HG03097 (cell line): Measurements from ENCODE around the gene TIMELESS.
A peak's percentile ranks its signal among the peaks of the same experiment; 100 is the strongest.
"Not testable (repeated sequence)": the region's sequence is repeated elsewhere in the genome, so short reads cannot be mapped to it uniquely, and the experiment has no call there.

Source experiments
- ATAC-seq: cut with Tn5 transposase; IDR thresholded peaks from one replicate; pipeline ENCODE4 v1.9.1; 2021; ENCODE audit not compliant: unreplicated experiment, low FRiP score

TIMELESS gene, protein sequence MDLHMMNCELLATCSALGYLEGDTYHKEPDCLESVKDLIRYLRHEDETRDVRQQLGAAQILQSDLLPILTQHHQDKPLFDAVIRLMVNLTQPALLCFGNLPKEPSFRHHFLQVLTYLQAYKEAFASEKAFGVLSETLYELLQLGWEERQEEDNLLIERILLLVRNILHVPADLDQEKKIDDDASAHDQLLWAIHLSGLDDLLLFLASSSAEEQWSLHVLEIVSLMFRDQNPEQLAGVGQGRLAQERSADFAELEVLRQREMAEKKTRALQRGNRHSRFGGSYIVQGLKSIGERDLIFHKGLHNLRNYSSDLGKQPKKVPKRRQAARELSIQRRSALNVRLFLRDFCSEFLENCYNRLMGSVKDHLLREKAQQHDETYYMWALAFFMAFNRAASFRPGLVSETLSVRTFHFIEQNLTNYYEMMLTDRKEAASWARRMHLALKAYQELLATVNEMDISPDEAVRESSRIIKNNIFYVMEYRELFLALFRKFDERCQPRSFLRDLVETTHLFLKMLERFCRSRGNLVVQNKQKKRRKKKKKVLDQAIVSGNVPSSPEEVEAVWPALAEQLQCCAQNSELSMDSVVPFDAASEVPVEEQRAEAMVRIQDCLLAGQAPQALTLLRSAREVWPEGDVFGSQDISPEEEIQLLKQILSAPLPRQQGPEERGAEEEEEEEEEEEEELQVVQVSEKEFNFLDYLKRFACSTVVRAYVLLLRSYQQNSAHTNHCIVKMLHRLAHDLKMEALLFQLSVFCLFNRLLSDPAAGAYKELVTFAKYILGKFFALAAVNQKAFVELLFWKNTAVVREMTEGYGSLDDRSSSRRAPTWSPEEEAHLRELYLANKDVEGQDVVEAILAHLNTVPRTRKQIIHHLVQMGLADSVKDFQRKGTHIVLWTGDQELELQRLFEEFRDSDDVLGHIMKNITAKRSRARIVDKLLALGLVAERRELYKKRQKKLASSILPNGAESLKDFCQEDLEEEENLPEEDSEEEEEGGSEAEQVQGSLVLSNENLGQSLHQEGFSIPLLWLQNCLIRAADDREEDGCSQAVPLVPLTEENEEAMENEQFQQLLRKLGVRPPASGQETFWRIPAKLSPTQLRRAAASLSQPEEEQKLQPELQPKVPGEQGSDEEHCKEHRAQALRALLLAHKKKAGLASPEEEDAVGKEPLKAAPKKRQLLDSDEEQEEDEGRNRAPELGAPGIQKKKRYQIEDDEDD

DNA sequence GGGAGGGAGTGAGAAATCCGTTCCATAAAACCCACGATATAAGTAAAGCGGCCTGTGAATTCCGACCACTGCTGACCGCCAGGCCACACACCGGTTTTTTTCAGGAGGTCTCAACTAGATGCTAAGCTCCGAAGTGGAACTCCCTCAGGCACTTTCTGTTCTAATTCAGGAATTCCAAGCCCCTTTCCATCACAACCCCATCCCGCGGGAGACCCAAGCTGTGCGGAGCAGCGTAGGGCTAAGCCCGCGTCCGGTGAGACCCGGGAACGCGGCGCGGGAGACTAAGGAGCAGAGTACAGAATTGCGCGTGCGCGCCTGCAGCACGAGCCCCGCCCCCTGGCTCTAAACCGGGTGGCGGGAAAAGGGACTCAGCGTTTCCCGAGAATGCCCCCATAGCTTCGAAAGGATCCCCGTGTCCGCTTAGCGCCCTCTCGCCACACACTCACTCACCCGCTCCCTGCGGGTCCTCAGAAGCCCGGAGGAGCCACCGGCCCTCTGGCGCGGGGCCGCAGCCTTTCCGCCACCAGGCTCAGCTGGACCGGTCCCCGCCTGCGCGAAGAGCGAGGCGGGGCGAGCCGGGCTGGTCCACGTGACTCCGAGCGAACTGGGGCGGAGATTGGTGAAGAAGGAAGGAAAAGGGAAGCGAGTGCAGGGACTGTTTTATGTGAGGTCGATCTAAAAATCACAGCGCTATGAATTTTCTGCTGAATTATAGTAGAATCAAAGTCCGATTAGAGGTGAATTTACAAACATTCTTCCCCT is at the start of gene TIMELESS:
TIMELESS (minus strand) TSS at position 567 of the 762 bp plus-strand sequence. CDS start 15,256 bp downstream, outside the sequence.
- ATAC-seq, result peak; percentile 93

DNA sequence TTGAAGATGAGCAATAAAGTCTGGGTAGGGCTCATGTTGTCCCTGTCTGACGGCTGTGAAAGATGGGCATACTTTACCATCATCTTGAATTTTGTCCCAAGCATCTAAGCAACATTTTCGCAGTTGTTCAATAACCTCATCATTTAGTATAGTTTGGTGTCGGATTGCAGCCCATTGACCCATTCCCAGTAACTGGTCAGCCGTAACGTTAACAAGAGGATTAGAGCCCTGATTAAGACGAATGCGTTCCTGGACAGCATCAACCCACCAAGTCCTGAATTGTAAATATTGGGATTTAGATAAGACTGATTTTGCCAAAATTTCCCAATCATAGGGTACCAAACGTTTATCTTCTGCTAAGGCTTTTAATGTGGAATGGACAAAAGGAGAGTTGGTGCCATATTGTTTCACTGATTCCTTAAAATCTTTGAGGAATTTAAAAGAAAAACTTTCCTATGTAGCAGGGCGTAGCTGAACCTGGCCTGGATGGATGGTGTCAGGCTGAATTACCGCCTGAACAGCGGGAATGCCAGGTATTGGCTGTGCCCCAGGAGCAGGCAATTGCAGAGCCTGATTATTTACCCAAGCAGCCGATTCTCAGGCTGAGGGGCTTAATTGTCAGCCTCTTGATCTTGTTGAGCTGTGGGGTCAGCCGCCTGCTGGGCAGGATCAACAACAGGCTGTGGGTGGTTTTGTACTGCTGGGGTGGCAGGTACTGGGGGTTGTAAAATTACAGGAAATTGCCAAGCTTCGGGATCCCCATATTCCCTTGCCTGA is 49.1 kb upstream of the TIMELESS start:
- not testable (repeated sequence) for ATAC-seq

DNA sequence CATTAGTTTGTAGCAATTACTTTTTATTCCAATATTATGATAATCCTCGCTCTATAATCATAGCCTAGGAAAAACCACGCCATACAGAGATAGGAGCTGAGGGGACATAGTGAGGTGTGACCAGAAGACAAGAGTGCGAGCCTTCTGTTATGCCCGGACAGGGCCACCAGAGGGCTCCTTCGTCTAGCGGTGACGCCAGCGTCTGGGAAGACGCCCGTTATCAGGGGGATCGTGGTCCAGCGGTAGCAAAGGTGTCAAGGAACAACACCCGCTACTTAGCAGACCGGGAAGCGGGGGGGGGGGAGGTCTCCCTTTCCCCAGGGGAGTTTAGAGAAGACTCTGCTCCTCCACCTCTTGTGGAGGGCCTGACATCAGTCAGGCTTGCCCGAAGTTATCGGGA is 47.5 kb upstream of the TIMELESS start:
- not testable (repeated sequence) for ATAC-seq

DNA sequence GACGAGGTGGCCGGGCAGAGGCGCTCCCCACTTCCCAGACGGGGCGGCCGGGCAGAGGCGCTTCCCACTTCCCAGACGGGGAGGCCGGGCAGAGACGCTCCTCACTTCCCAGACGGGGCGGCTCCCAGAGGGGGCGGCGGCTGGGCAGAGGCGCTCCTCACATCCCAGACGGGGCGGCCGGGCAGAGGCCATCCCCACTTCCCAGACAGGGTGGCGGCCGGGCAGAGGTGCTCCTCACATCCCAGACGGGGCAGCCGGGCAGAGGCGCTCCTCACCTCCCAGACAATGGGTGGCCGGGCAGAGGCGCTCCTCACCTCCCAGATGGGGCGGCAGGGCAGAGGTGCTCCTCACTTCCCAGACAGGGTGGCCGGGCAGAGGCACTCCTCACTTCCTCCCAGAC is 45.3 kb upstream of the TIMELESS start:
- ATAC-seq, result not testable (repeated sequence)

DNA sequence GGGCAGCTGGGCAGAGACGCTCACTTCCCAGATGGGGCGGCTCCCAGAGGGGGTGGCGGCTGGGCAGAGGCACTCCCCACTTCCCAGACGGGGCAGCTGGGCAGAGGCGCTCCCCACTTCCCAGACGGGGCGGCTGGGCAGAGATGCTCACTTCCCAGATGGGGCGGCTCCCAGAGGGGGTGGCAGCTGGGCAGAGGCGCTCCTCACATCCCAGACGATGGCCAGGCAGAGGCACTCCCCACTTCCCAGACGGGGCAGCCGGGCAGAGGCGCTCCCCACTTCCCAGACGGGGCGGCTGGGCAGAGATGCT is 44.8 kb upstream of the TIMELESS start:
- not testable (repeated sequence) for ATAC-seq

DNA sequence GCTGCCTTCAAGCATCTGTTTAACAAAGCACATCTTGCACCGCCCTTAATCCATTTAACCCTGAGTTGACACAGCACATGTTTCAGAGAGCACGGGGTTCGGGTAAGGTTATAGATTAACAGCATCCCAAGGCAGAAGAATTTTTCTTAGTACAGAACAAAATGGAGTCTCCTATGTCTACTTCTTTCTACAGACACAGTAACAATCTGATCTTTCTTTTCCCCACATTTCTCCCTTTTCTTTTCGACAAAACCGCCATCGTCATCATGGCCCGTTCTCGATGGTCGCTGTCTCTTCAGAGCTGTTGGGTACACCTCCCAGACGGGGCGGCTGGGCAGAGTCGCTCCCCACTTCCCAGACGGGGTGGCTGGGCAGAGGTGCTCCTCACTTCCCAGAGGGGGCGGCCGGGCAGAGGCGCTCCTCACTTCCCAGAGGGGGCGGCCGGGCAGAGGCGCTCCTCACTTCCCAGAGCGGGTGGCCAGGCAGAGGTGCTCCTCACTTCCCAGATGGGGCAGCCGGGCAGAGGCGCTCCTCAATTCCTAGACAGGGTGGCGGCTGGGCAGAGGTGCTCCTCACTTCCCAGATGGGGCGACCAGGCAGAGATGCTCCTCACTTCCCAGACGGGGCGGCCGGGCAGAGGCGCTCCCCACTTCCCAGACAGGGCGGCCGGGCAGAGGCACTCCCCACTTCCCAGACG is 44.3 kb upstream of the TIMELESS start:
- not testable (repeated sequence) for ATAC-seq

DNA sequence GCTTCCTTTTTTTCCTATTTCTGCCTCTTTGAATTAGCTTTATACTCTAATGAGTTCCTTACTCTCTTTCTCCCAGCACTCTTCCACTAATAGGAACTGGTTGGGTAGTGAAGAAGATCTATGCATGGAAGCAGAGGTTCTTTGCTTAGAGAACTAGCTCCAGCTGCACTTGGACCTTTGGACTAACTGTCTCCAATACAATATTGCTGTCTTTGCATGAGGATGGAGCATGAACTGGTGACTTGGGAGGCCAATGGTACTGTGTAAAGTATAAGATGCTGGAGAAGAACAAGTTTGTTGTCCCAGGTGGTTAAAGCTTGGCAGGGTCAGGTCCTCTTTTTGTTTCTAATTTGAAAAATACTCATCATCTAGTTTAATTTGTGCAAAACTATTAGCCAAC is 41.1 kb upstream of the TIMELESS start:
- ATAC-seq, result no peak

DNA sequence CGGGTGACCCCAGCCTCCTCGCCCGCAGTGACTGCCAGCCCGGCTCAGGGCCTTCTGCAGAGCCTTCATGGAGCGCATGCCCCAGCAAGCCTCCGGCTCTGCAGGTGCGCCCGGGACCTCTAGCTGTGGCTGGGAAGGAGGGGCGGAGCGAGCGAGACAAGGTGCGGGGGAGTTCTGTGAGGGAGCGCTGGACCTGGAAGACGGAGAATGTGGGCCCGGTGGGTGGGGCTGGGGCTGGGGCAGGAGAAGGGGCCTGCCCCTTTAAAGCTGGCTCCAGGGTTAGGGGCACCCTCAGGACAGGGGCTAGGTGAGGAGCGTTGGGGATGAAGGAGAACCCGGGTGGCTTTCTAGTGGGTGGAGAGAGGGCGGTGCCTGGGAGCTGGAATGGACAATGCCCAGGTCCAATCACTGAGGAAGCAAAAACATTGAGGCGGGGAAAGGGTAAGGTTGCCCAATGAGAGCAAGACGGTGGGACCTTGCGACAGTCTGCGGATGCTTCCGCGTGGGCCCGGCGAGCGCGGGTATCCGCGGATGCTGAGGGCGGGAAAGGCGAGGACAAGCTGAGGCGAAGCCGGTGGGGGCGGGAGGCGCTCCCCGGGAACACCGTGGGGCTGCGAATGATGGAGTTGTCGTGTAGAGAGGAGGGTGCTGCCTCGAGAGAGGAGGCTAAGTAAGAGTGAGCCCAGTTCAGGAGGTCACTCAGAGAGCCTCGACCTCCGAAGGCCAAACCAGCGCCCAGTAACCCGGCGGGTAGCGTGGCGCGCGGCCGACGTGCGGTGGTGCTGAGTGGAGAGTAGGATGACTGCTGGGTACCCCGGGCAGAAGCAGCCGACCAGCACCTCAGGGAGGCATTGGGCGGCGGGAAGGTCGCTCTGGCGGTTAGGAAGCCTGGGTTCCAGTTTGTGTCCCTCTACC is 39.1 kb upstream of the TIMELESS start, which contains the start of gene GLS2:
GLS2 (minus strand) TSS at position 121 of the 915 bp plus-strand sequence; CDS start at position 78, 43 bp downstream.
- peak; percentile 70 for ATAC-seq

DNA sequence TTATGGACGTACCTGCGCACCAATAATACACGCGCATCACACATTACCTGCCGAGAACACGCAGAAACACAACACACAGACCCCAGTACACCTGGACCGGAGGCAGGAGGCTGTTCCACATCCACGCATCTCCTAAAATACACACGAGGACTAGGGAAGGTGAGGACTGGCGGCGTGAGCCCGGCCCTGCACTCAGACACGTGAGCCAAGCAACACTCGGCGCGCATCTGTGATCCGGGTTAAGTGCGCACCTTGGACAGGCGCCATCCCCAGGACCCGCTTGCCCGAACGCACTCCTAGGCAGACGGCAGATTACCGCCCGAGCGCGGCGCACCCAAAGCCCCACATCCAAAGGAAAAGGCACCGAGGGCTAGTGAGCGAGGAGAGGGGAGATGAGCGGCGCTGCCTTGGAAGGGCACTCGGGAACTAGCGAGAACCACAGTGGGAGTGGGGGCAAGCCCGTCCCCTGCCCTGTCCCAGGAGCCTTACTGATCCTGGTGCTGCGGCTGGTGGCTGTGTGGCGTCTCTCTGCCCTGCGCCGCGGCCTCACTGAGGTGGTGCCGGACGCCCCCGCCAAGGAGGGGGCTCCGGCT is 38.3 kb upstream of the TIMELESS start:
- no peak for ATAC-seq

DNA sequence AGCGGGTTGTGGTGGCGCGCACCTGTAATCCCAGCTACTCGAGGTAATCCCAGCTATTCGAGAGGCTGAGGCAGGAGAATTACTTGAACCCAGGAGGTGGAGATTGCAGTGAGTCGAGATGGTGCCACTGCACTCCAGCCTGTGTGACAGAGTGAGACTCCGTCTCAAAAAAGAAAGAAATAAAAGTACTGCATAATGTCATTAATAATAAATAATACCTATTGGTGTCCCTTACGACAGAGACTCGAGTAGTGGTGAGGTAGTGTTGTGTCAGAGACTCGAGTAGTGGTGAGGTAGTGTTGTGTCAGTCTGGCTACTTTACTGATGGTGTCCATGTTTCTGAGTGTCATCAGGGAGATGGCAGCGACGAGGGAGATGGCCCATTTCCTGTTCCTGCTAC is 37.5 kb upstream of the TIMELESS start:
- no peak for ATAC-seq

DNA sequence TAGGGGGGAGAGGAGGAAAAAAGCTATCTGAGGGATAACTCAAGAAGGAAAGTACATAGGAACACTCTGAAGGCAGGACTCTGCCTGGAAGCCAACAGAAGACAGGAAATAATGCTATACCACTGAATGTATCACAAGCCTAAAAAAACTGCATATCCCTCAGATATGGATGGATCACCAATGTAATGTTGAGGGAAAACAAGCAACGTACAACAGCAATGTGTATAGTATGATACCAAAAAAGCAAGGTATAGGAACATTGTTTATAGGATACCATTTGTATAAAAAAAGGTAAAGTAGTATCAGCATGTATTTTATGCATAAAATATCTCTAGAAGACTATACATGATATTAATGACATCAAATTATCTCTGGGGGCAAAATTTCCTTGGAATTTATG is 35.3 kb upstream of the TIMELESS start:
- ATAC-seq, result no peak

DNA sequence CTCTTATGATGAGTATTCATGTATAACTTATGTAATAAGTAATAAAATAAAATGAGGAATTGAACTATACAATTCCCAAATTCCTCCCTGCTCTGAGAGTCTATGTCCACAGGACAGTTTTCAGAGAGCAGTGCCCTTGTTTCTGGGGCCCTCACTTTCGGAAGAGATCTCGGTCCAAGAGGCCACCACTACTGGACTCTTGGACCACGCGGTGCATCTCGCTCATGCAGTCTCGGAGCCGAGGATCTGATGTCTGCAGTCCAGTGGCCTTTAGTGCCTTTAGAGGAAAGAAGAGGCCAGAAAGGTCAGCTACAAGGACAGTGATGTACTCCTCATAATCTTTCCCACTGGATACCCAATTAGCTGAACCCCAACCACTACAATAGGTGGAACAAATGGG is 30.4 kb upstream of the TIMELESS start:
- no peak for ATAC-seq

DNA sequence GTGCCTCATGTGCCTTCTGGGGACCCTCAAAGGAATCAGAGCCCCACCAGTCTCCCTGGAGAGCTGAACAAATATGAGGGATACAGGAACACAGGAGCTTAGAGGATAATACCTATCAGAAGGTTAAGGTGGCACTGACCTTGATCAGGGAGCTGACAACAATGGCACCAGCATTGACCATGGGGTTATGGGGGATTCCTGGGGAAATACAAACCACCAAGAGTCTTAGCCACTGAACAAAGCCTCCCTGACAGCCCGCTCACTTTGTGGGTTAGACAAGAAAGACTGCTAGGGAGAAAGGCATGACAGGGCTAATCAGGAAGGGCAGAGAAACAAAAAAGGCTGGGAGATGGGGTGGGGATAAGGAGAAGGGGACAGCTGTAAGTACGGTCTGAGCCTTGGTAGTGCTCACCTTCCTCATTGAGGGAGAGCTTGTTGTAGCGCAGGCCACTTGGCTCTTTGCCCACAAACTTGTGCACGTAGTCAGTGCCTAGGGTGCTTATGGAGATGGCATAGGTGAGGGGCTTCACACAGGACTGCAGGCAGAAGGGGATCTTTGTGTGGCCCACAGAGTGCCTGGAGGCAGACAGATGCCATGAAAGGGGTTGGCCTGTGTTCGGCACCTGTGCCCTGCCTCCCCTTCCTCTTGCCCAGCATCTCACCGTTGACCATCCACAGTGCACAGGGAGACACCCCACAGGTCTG is 28.4 kb upstream of the TIMELESS start:
- no peak for ATAC-seq

DNA sequence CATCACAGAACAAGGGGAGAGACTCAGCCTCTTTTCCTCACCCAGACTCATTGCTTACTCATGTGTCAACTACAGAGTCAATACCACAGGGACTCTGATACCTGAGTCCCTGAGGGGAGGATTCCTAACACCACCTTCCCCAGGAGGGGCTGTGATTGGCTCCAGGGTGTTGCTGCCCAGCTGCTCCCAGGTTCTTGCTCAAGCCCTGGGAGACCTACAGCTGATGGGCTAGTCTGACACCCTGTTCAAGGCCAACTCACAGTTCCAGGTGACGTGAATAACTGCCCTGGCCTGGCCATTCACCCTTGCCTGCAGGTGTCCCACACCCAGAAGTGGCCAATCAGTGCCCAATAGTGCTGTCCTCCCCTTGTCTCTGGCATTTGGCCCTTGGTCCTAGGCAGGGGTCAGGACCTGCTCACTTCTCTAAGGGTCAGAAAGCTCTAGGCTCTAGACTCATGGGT is 27.8 kb upstream of the TIMELESS start:
- no peak for ATAC-seq

DNA sequence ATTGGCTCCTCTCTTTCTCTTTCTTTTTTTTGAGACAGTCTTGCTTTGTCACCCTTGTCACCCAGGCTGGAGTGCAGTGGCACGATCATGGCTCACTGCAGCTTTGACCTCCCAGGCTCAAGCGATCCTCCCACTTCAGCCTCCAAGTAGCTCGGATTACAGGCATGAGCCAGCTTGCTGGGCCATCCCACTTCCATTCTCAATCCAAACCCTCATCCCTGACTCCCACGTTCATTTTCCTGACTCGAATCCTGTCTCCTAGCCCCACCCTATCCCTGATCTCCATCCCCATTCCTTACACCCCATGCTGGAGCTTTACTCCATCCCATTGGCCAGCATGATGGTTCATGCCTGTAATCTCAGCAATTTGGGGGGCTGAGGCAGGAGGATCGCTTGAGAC is 26.9 kb upstream of the TIMELESS start:
- no peak for ATAC-seq

DNA sequence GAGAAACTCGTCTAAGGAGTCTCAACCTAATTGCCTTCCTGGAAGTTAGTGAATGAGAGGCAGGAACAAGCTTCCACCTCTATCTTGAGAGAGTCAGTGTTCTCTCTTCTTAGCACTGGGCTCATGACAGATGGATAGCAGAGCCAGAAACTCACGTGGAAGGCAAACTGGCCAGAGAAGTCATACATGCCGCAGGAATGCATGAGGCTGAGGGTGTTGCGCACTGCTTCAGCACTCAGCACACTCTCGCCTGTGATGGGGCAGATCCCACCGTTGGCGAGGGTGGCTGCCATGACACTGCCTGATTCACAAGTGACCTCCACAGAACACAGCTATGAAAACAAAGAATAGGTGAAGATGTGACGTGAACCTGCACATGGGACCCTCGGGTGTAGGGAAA is 25.2 kb upstream of the TIMELESS start:
- ATAC-seq, result no peak
